Endodermal cell (in vitro differentiated cells): ENCODE measurements around the gene NINL. TPM values are rescaled to one million over a fixed set of nuclear protein-coding genes. Genes with fewer than 3 reads are reported as not detected.
"Not testable (repeated sequence)": the region's sequence is repeated elsewhere in the genome, so short reads cannot be mapped to it uniquely, and the experiment has no call there.

ENCODE experiments used
- DNase-seq: peaks from one replicate; pipeline ENCODE4 v3.0.0-alpha.2; 2017
- H3K27ac ChIP-seq: 2 replicates; pipeline ENCODE4 v1.5.1; 2013; ENCODE audit warnings: mild to moderate bottlenecking, low read depth, low read length, moderate library complexity
- H3K27me3 ChIP-seq: 2 replicates; pipeline ENCODE4 v1.6.1; 2013; ENCODE audit warnings: mild to moderate bottlenecking, low read length, moderate library complexity; ENCODE audit not compliant: insufficient read depth, control insufficient read depth, poor library complexity, severe bottlenecking
- H3K36me3 ChIP-seq: 2 replicates; pipeline ENCODE4 v1.7.0; 2013; ENCODE audit warnings: mild to moderate bottlenecking, low read length, moderate library complexity; ENCODE audit not compliant: control insufficient read depth, insufficient read depth
- H3K4me1 ChIP-seq: one replicate; pipeline ENCODE4 v1.7.0; 2013; ENCODE audit warnings: low read length; ENCODE audit not compliant: control insufficient read depth, insufficient read depth
- H3K4me3 ChIP-seq: 2 replicates; pipeline ENCODE4 v1.5.1; 2013; ENCODE audit warnings: mild to moderate bottlenecking, low read length, moderate library complexity
- H3K9ac ChIP-seq: 2 replicates; pipeline ENCODE4 v1.6.1; 2013; ENCODE audit warnings: mild to moderate bottlenecking, low read length, moderate library complexity; ENCODE audit not compliant: poor library complexity, severe bottlenecking; ENCODE audit errors: extremely low read depth
- H3K9me3 ChIP-seq: 2 replicates; pipeline ENCODE4 v1.6.1; 2013; ENCODE audit warnings: mild to moderate bottlenecking, low read length, moderate library complexity; ENCODE audit not compliant: control insufficient read depth
- H3K27ac Mint-ChIP-seq: 2 replicates; pipeline ENCODE4 v1.8.0; 2020; ENCODE audit warnings: mixed read lengths
- H3K27me3 Mint-ChIP-seq: 2 replicates; pipeline ENCODE4 v1.8.0; 2021; ENCODE audit warnings: mild to moderate bottlenecking, mixed read lengths; ENCODE audit not compliant: insufficient read depth
- H3K36me3 Mint-ChIP-seq: 2 replicates; pipeline ENCODE4 v1.8.0; 2020; ENCODE audit warnings: low read depth, mixed read lengths
- H3K4me1 Mint-ChIP-seq: 2 replicates; pipeline ENCODE4 v1.8.0; 2020; ENCODE audit warnings: mixed read lengths
- H3K4me3 Mint-ChIP-seq: 2 replicates; pipeline ENCODE4 v1.8.0; 2020; ENCODE audit warnings: mild to moderate bottlenecking, moderate library complexity, mixed read lengths
- H3K9me3 Mint-ChIP-seq: 2 replicates; pipeline ENCODE4 v1.8.0; 2020; ENCODE audit warnings: mild to moderate bottlenecking, mixed read lengths
- CTCF ChIP-seq: fragments of 200-600 bp; sonication (generic); conservative IDR thresholded peaks from 2 replicates; pipeline ENCODE4 v1.5.0; 2021; ENCODE audit warnings: antibody characterized with exemption, mild to moderate bottlenecking
- WGBS, 2 experiments: methylation state at CpG; one replicate each; pipeline versions ENCODE4 v1.1.5 to v1.1.7; 2013; ENCODE audit warnings: missing lambda C conversion rate in 2 of 2, mixed read lengths in 1 of 2; ENCODE audit not compliant: insufficient coverage in 1 of 2, insufficient read length in 1 of 2; 5-methylcytosine and 5-hydroxymethylcytosine counted together
- total RNA-seq, 2 donors: library from RNA; stranded (reverse); fragmentation: NEBNext Ultra II Directional in 1 of 2; extraction: Animal tissue kit (Norgen Biotek cat#: 25700) in 1 of 2; gene quantifications; 2 replicates in 1 of 2; 3 replicates in 1 of 2; pipeline ENCODE4 v1.2.1, GENCODE V29; 2021

NINL gene
- total RNA-seq, 2 donors from 2014 or later: 78.5 to 101 TPM

GRCh38 chr20:25563362-25563761 lies 22.0 kb downstream of the NINL start:
- peaks cover 16% of the 10 kb centered on the region for H3K4me1 Mint-ChIP-seq
- peaks cover 67% of the 10 kb centered on the region for H3K36me3 Mint-ChIP-seq

DNA sequence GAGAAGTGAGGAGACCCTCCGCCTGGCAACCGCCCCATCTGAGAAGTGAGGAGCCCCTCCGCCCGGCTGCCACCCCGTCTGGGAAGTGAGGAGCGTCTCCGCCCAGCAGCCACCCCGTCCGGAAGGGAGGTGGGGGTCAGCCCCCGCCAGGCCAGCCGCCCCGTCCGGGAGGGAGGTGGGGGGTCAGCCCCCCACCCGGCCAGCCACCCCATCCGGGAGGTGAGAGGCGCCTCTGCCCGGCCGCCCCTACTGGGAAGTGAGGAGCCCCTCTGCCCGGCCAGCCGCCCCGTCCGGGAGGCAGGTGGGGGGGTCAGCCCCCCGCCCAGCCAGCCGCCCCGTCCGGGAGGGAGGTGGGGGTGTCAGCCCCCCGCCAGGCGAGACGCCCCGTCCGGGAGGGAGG lies 23.6 kb downstream of the NINL start:
- not testable (repeated sequence) for H3K27me3 ChIP-seq, H3K4me1 ChIP-seq, H3K4me3 Mint-ChIP-seq, H3K4me3 ChIP-seq, H3K27ac Mint-ChIP-seq, H3K9ac ChIP-seq, H3K27me3 Mint-ChIP-seq, H3K27ac ChIP-seq, DNase-seq
- Mint-ChIP-seq H3K4me1 (peaks cover 16% of the 10 kb centered on the region), H3K9me3 (peaks cover 34% of the 10 kb centered on the region), H3K36me3 (peaks cover 64% of the 10 kb centered on the region)
- H3K36me3 ChIP-seq: peaks cover 49% of the 10 kb centered on the region
- peaks cover 21% of the 10 kb centered on the region for H3K9me3 ChIP-seq
- WGBS, 2 experiments: 93 to 100% methylated on average over 4 to 13 of the region's 31 CpGs

More at GRCh38 chr20:25563362-25563761, 22.0 kb downstream of the NINL start:
- H3K27ac Mint-ChIP-seq: no peak overlapping the region
- H3K4me3 Mint-ChIP-seq: no peak overlapping the region
- TF ChIP-seq CTCF: no peak
- no peak for DNase-seq
- no peaks in the 10 kb centered on the region for H3K27me3 Mint-ChIP-seq
- peaks cover 21% of the 10 kb centered on the region for H3K9me3 ChIP-seq
- peak overlapping the region; percentile 53 for H3K4me3 ChIP-seq
- H3K36me3 ChIP-seq: peaks cover 51% of the 10 kb centered on the region
- H3K9ac ChIP-seq: no peak overlapping the region
- H3K27me3 ChIP-seq: no peaks in the 10 kb centered on the region
- H3K27ac ChIP-seq: no peak overlapping the region
- peaks cover 34% of the 10 kb centered on the region for H3K9me3 Mint-ChIP-seq
- H3K4me1 ChIP-seq: no peaks in the 10 kb centered on the region

- peak overlapping the region; percentile 78 for H3K27ac Mint-ChIP-seq
- Histone ChIP-seq H3K4me3 (no peak overlapping the region), H3K9ac (no peak overlapping the region), H3K36me3 (peaks cover 27% of the 10 kb centered on the region), H3K27ac (no peak overlapping the region), H3K27me3 (no peaks in the 10 kb centered on the region), H3K4me1 (peaks cover 29% of the 10 kb centered on the region), H3K9me3 (no peaks in the 10 kb centered on the region)
- H3K4me3 Mint-ChIP-seq: no peak overlapping the region
- no peak for DNase-seq
- peaks cover 18% of the 10 kb centered on the region for H3K36me3 Mint-ChIP-seq
- no peaks in the 10 kb centered on the region for H3K27me3 Mint-ChIP-seq
- no peaks in the 10 kb centered on the region for H3K9me3 Mint-ChIP-seq
- H3K4me1 Mint-ChIP-seq: peaks cover 55% of the 10 kb centered on the region
- TF ChIP-seq CTCF: no peak
- WGBS, 2 experiments: 86 to 91% methylated on average over 5 to 6 of the region's 6 CpGs
These were observed 31.5 kb downstream of the NINL start for GRCh38 chr20:25553819-25554296.

GRCh38 chr20:25552977-25553376 lies 32.4 kb downstream of the NINL start:
- no peak for DNase-seq
- TF ChIP-seq CTCF: no peak
- no peak overlapping the region for H3K9ac ChIP-seq
- no peak overlapping the region for H3K27ac ChIP-seq
- H3K9me3 Mint-ChIP-seq: no peaks in the 10 kb centered on the region
- H3K36me3 ChIP-seq: peaks cover 19% of the 10 kb centered on the region
- H3K4me3 Mint-ChIP-seq: no peak overlapping the region
- peaks cover 33% of the 10 kb centered on the region for H3K4me1 ChIP-seq
- no peaks in the 10 kb centered on the region for H3K27me3 Mint-ChIP-seq
- H3K36me3 Mint-ChIP-seq: peaks cover 12% of the 10 kb centered on the region
- H3K27me3 ChIP-seq: no peaks in the 10 kb centered on the region
- peak overlapping the region; percentile 65 for H3K27ac Mint-ChIP-seq
- no peaks in the 10 kb centered on the region for H3K9me3 ChIP-seq
- H3K4me1 Mint-ChIP-seq: peaks cover 56% of the 10 kb centered on the region
- H3K4me3 ChIP-seq: no peak overlapping the region
- WGBS, 2 experiments: 95 to 100% methylated on average over 3 to 5 of the region's 5 CpGs
